Measurements from ENCODE around the gene METTL18. TPM values are rescaled to one million over a fixed set of nuclear protein-coding genes. Genes with fewer than 3 reads are reported as not detected.
"Not testable (repeated sequence)": the region's sequence is repeated elsewhere in the genome, so short reads cannot be mapped to it uniquely, and the experiment has no call there.

Gene METTL18
- total RNA-seq, 1 experiment from 2014 or later, result 6.9 TPM

GRCh38 chr1:169816617-169817016, 21.9 kb upstream of the METTL18 start:
- Mint-ChIP-seq H3K9me3 (ENCODE audit: unreplicated experiment) (no peaks in the 10 kb centered on the region), H3K4me1 (ENCODE audit: low read depth, unreplicated experiment) (no peaks in the 10 kb centered on the region), H3K4me3 (ENCODE audit: unreplicated experiment) (no peak overlapping the region), H3K36me3 (ENCODE audit: insufficient read depth, unreplicated experiment) (peaks cover 4% of the 10 kb centered on the region), H3K27ac (ENCODE audit: unreplicated experiment) (no peak overlapping the region), H3K27me3 (ENCODE audit: insufficient read depth, unreplicated experiment) (no peaks in the 10 kb centered on the region)
- H3K36me3 ChIP-seq (ENCODE audit: control insufficient read depth, insufficient read depth, low read length), result no peaks in the 10 kb centered on the region; the same call in none of the 2 replicates
- intact Hi-C loops (cut with micrococcal nuclease; ENCODE audit: unreplicated experiment), result no loop called here
- ChIA-PET CTCF (no interaction called here), POLR2A (no interaction called here)
- TF ChIP-seq CTCF (IDR thresholded peaks at IDR 0.05; ENCODE audit: insufficient read depth in 1 of 2, low read depth in 1 of 2, low read length in 1 of 2, severe bottlenecking in 1 of 2, unreplicated experiment in 1 of 2), result no peak
- no peaks in the 10 kb centered on the region for H3K4me1 ChIP-seq
- no peak overlapping the region for H3K4me3 ChIP-seq (ENCODE audit: low read depth, low read length)
- no TSS peak for BruUV-seq (replicated peaks)
- no peaks in the 10 kb centered on the region for H3K27me3 ChIP-seq (replicated peaks; ENCODE audit: control insufficient read depth, insufficient read depth, low read length)
- no peaks in the 10 kb centered on the region for H3K9me3 ChIP-seq
- DNase-seq, result no peak

DNA sequence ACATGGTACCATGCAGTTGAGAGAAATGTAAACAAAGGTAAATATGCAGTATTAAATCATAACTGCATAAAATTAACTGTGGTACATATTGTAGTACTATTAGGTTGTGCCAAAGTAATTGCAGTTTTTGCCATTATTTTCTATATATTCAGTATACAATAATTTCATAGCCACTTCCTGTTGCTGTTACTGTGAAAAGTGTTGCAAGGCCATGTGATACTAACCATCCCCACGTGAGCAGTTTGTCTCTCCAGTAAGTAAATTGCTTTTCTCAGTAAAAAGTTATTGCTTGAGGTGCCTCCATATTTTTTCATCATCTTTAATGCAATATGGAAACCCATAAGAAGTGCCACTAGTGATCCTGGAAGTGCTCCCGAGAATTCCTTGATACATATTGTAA, 19.6 kb upstream of the METTL18 start:
- no peaks in the 10 kb centered on the region; the same call in none of the 2 replicates for H3K36me3 ChIP-seq (ENCODE audit: control insufficient read depth, insufficient read depth, low read length)
- no peak overlapping the region for H3K4me3 ChIP-seq (ENCODE audit: low read depth, low read length)
- no peaks in the 10 kb centered on the region for H3K4me1 ChIP-seq
- BruUV-seq (replicated peaks), result no TSS peak
- Mint-ChIP-seq H3K4me3 (ENCODE audit: unreplicated experiment) (no peak overlapping the region), H3K27me3 (ENCODE audit: insufficient read depth, unreplicated experiment) (no peaks in the 10 kb centered on the region), H3K4me1 (ENCODE audit: low read depth, unreplicated experiment) (no peaks in the 10 kb centered on the region), H3K27ac (ENCODE audit: unreplicated experiment) (no peak overlapping the region), H3K36me3 (ENCODE audit: insufficient read depth, unreplicated experiment) (peaks cover 4% of the 10 kb centered on the region), H3K9me3 (ENCODE audit: unreplicated experiment) (no peaks in the 10 kb centered on the region)
- H3K27me3 ChIP-seq (replicated peaks; ENCODE audit: control insufficient read depth, insufficient read depth, low read length), result no peaks in the 10 kb centered on the region
- H3K9me3 ChIP-seq, result no peaks in the 10 kb centered on the region
- DNase-seq, result no peak
- POLR2A ChIA-PET, result no interaction called here
- TF ChIP-seq CTCF (IDR thresholded peaks at IDR 0.05; ENCODE audit: insufficient read depth in 1 of 2, low read depth in 1 of 2, low read length in 1 of 2, severe bottlenecking in 1 of 2, unreplicated experiment in 1 of 2), result no peak
- intact Hi-C loops (cut with micrococcal nuclease; ENCODE audit: unreplicated experiment), result no loop called here
- CTCF ChIA-PET, result no interaction called here

DNA sequence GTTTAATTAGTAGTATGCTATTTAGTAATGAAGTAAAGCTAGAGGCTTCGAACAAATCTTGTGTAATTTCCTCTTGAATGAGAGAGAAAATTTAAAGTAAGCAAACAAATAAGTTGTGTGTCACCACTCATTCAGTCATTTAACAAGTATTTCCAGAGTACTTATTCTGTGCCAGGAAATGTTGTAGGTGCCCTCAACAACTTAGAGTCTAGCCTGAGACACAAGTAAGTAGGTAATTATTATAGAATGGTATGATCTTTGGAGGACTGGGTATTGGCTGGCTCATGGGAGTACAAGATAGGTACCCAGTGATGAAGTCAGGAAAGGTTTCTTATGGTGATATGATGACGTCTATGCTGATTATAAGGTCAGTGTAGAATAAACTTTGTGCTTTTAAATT, 17.4 kb upstream of the METTL18 start:
- CTCF ChIA-PET, result no interaction called here
- POLR2A ChIA-PET, result no interaction called here
- Mint-ChIP-seq H3K27me3 (ENCODE audit: insufficient read depth, unreplicated experiment) (no peaks in the 10 kb centered on the region), H3K36me3 (ENCODE audit: insufficient read depth, unreplicated experiment) (peaks cover 4% of the 10 kb centered on the region), H3K4me1 (ENCODE audit: low read depth, unreplicated experiment) (no peaks in the 10 kb centered on the region), H3K27ac (ENCODE audit: unreplicated experiment) (no peak overlapping the region), H3K4me3 (ENCODE audit: unreplicated experiment) (no peak overlapping the region), H3K9me3 (ENCODE audit: unreplicated experiment) (no peaks in the 10 kb centered on the region)
- Histone ChIP-seq H3K4me3 (ENCODE audit: low read depth, low read length) (no peak overlapping the region), H3K4me1 (no peaks in the 10 kb centered on the region), H3K9me3 (no peaks in the 10 kb centered on the region), H3K27me3 (replicated peaks; ENCODE audit: control insufficient read depth, insufficient read depth, low read length) (no peaks in the 10 kb centered on the region), H3K36me3 (ENCODE audit: control insufficient read depth, insufficient read depth, low read length) (no peaks in the 10 kb centered on the region; the same call in none of the 2 replicates)
- DNase-seq, result no peak
- intact Hi-C loops (cut with micrococcal nuclease; ENCODE audit: unreplicated experiment), result no loop called here
- no TSS peak for BruUV-seq (replicated peaks)
- no peak for TF ChIP-seq CTCF (IDR thresholded peaks at IDR 0.05; ENCODE audit: insufficient read depth in 1 of 2, low read depth in 1 of 2, low read length in 1 of 2, severe bottlenecking in 1 of 2, unreplicated experiment in 1 of 2)

DNA sequence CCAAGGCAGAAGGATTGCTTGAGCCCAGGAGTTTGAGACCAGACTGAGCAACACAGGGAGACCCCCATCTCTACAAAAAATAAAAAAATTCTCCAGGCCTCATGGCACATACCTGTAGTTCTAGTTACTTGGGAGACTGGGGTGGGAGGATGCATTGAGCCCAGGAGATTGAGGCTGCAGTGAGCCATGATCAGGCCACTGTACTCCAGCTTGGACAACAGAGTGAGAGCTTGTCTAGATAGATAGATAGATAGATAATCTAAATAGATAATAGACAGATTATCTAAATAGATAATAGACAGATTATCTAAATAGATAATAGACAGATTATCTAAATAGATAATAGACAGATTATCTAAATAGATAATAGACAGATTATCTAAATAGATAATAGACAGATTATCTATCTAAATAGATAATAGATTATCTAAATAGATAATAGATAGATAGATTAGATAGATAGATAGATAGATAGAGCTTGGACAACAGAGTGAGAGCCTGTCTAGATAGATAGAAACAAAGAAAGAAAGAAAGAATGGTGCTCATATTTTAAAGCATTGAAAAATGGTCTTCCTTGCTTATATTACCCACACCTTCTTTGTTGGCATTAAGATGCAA, 16.8 kb upstream of the METTL18 start:
- H3K27ac Mint-ChIP-seq (ENCODE audit: unreplicated experiment); BruUV-seq (replicated peaks); DNase-seq; H3K4me1 Mint-ChIP-seq (ENCODE audit: low read depth, unreplicated experiment); POLR2A ChIA-PET; H3K9me3 Mint-ChIP-seq (ENCODE audit: unreplicated experiment); H3K27me3 ChIP-seq (replicated peaks; ENCODE audit: control insufficient read depth, insufficient read depth, low read length); H3K4me3 ChIP-seq (ENCODE audit: low read depth, low read length); H3K4me3 Mint-ChIP-seq (ENCODE audit: unreplicated experiment); H3K27me3 Mint-ChIP-seq (ENCODE audit: insufficient read depth, unreplicated experiment); CTCF ChIA-PET; H3K9me3 ChIP-seq; H3K4me1 ChIP-seq; H3K36me3 Mint-ChIP-seq (ENCODE audit: insufficient read depth, unreplicated experiment); intact Hi-C loops (cut with micrococcal nuclease; ENCODE audit: unreplicated experiment); H3K36me3 ChIP-seq (ENCODE audit: control insufficient read depth, insufficient read depth, low read length): not testable (repeated sequence)
